C4-2B (cell line): Measurements from ENCODE around the gene DIAPH2.

ENCODE experiments used
- H3K27ac ChIP-seq: fragments of 450-650 bp; 2 replicates; pipeline ENCODE4 v1.5.1; 2017
- ZFX ChIP-seq: fragments of 450-650 bp; IDR thresholded peaks from 2 replicates; pipeline ENCODE4 v1.6.1; 2017
- TF ChIP-seq, protein P1 (sequence below): fragments of 450-650 bp; conservative IDR thresholded peaks from 2 replicates; pipeline ENCODE4 v1.5.1; 2017; ENCODE audit warnings: mild to moderate bottlenecking

Gene DIAPH2

DNA sequence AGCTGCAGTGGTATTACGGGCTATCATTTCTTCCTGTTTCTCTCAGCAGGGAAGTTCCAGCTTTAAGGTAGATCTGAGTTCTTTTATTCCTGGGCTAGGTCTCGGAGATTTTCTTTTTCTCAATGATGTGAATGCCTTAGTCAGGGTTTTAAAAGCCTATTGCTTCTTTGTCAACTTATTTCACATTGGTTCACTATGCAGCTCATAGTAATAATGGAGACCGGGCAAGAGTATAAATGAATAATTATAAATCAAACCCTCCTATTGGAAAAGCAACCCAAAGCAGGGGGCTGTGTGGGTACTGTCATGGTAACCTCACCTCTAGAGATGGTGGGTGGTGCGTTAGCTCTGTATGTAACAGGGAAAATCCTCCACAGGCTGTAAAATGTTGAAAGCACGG is 762.7 kb downstream of the DIAPH2 start:
- TF ChIP-seq, protein P1, sequence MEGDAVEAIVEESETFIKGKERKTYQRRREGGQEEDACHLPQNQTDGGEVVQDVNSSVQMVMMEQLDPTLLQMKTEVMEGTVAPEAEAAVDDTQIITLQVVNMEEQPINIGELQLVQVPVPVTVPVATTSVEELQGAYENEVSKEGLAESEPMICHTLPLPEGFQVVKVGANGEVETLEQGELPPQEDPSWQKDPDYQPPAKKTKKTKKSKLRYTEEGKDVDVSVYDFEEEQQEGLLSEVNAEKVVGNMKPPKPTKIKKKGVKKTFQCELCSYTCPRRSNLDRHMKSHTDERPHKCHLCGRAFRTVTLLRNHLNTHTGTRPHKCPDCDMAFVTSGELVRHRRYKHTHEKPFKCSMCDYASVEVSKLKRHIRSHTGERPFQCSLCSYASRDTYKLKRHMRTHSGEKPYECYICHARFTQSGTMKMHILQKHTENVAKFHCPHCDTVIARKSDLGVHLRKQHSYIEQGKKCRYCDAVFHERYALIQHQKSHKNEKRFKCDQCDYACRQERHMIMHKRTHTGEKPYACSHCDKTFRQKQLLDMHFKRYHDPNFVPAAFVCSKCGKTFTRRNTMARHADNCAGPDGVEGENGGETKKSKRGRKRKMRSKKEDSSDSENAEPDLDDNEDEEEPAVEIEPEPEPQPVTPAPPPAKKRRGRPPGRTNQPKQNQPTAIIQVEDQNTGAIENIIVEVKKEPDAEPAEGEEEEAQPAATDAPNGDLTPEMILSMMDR = no peak
- no peak for TF ChIP-seq ZFX
- no peak overlapping the region for H3K27ac ChIP-seq

DNA sequence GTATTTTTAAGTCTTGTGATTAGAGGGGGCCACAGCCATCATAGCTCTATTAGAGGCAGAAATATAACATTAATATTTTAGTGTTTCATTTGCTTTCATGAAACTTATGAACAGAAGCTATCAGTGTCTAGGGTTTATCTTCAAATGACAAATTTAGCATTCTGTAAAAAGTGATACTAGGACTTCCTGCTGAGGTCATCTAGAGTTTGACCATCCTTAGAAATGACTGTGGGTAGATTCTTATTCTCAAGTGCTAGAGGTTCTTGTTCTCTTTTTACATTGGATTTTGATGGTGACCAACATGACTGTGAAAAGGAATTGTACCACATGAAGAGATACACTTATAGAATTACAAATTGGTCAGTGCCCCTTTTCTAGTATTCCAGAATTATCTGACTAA is 767.6 kb downstream of the DIAPH2 start:
- TF ChIP-seq ZFX = no peak
- TF ChIP-seq, protein P1 = no peak
- H3K27ac ChIP-seq = no peak overlapping the region

DNA sequence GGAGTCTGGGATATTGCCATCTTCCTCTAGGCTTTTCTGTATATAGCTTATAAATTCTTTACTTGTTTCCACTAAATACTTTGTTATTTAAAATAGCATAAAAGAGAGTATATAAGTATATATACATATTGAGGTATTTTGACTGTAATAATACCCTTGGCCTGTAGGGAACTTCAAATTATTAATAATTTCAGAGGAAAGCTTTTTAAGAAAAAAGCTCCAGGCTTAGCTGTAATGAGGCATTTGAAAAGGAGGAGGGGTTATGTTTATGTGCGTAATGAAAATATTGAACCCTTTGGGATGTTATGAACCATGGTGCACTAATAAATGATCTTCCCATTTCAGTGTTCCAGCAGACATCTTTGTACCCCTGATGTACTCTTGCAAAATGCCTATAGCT is 777.1 kb downstream of the DIAPH2 start:
- TF ChIP-seq, protein P1 = no peak; the same call in 1 of the 2 replicates
- no peak overlapping the region for H3K27ac ChIP-seq

DNA sequence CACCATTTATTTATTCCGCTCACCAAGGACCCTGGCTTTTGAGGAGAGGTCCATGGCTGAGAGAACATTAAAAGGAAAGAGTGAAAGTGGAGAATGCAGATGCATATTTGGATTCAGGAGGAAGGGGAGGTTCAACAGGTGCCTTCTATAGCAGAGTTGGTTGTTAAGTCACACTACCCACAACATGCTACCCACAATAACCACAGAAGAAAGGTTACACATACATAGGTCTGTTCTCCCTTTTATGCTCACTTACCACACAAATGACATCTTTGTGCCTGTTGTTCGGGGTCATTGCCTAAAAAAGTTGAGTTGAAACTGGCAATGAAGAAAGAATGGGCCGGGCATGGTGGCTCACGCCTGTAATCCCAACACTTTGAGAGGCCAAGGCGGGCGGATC is 786.4 kb downstream of the DIAPH2 start:
- TF ChIP-seq ZFX = no peak
- TF ChIP-seq, protein P1 = no peak

DNA sequence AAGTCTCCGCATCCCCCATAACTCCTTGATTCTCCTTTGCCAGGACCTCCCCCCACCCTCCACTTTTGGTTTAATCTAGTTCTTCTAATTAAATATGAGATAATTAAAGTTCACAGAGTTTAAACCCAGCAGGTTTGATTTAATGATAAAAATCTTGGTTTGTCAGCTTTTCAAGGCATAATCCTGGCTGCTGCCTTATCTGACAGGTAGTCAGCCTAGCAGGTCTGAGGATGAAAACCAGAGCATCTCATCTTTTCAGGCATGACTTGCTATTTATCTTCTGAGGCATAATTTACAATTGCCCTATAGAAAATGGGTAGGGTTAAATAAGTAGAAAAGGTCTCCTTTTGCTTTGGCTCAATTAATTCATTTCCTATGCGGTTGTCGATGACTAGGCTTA is 790.3 kb downstream of the DIAPH2 start:
- TF ChIP-seq ZFX = no peak
- TF ChIP-seq, protein P1 = no peak
- H3K27ac ChIP-seq = no peak overlapping the region

More for the DNA sequence above, 786.4 kb downstream of the DIAPH2 start:
- H3K27ac ChIP-seq = no peak overlapping the region

DNA sequence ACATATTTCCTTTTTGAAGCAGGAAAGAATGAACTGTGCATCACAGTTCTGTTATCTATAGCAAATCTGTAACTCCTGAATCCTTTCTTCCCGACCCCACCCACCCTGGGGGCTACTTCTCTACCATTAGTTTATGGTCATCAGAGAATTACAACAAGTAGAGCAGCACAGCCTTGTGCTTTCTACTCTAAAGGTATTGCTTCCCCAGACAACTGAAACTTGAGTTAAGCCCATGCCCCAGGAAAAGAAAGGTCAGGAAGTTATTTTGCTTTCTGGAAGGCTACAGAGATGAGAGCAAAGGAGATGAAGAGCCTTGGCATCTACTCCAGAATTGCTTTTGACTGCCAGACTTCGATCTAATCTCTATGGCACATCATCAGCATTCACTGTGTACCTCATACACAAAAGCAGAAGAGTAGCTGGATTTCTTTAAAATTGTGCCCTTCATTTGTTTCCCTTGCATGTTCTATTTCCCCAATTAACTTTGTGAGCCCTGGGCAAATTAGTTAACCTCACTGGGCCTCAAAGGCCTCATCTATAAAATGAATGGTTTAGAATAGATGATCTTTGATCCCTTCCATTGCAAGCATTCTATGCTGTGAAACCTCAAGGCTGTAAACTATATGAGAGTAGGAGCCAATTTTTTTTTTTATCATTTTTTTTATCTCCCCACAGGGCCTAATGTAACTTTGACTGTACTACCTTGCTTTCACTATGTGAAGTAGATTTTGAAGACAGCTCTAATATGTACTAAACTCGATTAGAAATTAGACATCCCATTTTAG is 794.7 kb downstream of the DIAPH2 start:
- TF ChIP-seq, protein P1 = no peak
- no peak for TF ChIP-seq ZFX
- H3K27ac ChIP-seq = no peak overlapping the region

DNA sequence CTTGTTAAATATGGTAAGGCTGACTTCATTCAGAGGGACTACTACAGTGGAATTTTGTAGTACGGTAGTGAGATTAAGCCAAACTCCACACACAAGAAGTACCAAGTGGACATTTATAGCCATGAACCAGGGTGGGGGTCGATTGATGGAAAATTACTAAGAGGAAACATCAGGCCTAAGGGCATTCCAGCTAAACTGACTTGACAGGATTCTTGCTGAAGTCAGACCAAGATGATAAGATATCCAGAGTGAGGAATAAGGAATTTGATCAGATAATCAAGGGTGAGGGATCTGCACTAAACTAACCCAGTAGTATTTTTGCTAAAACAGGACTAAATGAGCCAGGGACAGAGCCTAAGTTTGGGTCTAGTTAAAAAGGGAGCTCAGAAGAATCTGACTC is 796.6 kb downstream of the DIAPH2 start:
- no peak overlapping the region for H3K27ac ChIP-seq
- no peak for TF ChIP-seq ZFX
